ENCODE measurements around the gene VSIG4.

DNA sequence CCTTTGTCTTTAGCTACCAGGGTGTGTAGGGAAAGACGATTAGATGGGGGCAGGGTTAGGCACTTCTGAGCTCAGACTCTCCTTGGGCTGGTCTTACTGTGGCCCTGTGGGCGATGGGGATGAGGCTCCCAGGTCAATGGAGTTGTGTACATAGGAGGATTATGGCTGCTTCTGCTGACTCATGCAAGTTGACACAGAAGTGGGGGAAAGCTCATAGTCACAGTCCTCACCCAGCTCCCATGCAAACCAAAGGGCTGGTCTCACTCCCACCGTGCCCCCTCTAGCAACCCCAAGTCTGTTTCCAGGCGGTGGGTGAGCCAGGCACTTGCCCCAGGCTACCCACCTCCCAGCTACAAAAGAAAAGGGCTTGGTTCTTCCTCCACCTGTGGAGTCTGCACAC, 24.4 kb upstream of the VSIG4 start:
- TF ChIP-seq, protein P1, sequence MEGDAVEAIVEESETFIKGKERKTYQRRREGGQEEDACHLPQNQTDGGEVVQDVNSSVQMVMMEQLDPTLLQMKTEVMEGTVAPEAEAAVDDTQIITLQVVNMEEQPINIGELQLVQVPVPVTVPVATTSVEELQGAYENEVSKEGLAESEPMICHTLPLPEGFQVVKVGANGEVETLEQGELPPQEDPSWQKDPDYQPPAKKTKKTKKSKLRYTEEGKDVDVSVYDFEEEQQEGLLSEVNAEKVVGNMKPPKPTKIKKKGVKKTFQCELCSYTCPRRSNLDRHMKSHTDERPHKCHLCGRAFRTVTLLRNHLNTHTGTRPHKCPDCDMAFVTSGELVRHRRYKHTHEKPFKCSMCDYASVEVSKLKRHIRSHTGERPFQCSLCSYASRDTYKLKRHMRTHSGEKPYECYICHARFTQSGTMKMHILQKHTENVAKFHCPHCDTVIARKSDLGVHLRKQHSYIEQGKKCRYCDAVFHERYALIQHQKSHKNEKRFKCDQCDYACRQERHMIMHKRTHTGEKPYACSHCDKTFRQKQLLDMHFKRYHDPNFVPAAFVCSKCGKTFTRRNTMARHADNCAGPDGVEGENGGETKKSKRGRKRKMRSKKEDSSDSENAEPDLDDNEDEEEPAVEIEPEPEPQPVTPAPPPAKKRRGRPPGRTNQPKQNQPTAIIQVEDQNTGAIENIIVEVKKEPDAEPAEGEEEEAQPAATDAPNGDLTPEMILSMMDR (IDR thresholded peaks at IDR 0.05; ENCODE audit: poor library complexity): no peak
- TF ChIP-seq EZH2 (IDR thresholded peaks at IDR 0.05; ENCODE audit: borderline replicate concordance) (no peak), EZH2phosphoT487 (IDR thresholded peaks at IDR 0.05; ENCODE audit: low read depth, severe bottlenecking, unreplicated experiment) (no peak)

Data from hepatocyte (in vitro differentiated cells).